Measurements from ENCODE around the gene AKAP6. TPM values are rescaled to one million over a fixed set of nuclear protein-coding genes. Genes with fewer than 3 reads are reported as not detected.

AKAP6 gene
- total RNA-seq, 1 experiment from 2014 or later, result 2.3 TPM

- TF ChIP-seq CTCF (IDR thresholded peaks at IDR 0.05; ENCODE audit: unreplicated experiment), result no peak
- ChIA-PET CTCF (interaction anchor here (0.6 to 2.1 kb wide), 2 partner anchors 14 to 27 kb away, joined by 3 to 8 read pairs; no protein-coding TSS in a partner anchor), POLR2A (no interaction called here)
- H3K36me3 Mint-ChIP-seq (ENCODE audit: insufficient read depth, unreplicated experiment), result no peaks in the 10 kb centered on the region
- H3K27ac Mint-ChIP-seq (ENCODE audit: low read depth, unreplicated experiment), result no peak overlapping the region
- BruUV-seq (replicated peaks), result no TSS peak
- intact Hi-C loops (cut with micrococcal nuclease), result no loop called here
- no peaks in the 10 kb centered on the region for H3K9me3 Mint-ChIP-seq (ENCODE audit: unreplicated experiment)
- H3K4me1 Mint-ChIP-seq (ENCODE audit: insufficient read depth, unreplicated experiment), result no peaks in the 10 kb centered on the region
- no peak for DNase-seq (ENCODE audit: unreplicated experiment)
- no peaks in the 10 kb centered on the region for H3K27me3 Mint-ChIP-seq (ENCODE audit: insufficient read depth, unreplicated experiment)
- H3K4me3 Mint-ChIP-seq (ENCODE audit: unreplicated experiment), result no peak overlapping the region
Observed at GRCh38 chr14:32814721-32815120, 485.6 kb downstream of the AKAP6 start.

GRCh38 chr14:32816588-32816987 lies 487.5 kb downstream of the AKAP6 start:
- Mint-ChIP-seq H3K4me3 (ENCODE audit: unreplicated experiment) (no peak overlapping the region), H3K36me3 (ENCODE audit: insufficient read depth, unreplicated experiment) (no peaks in the 10 kb centered on the region), H3K9me3 (ENCODE audit: unreplicated experiment) (no peaks in the 10 kb centered on the region), H3K27ac (ENCODE audit: low read depth, unreplicated experiment) (no peak overlapping the region), H3K27me3 (ENCODE audit: insufficient read depth, unreplicated experiment) (no peaks in the 10 kb centered on the region), H3K4me1 (ENCODE audit: insufficient read depth, unreplicated experiment) (no peaks in the 10 kb centered on the region)
- no peak for DNase-seq (ENCODE audit: unreplicated experiment)
- ChIA-PET CTCF (no interaction called here), POLR2A (interaction anchor here (0.6 kb wide), 1 partner anchor 13 kb away, joined by 3 read pairs; no protein-coding TSS in a partner anchor)
- intact Hi-C loops (cut with micrococcal nuclease), result no loop called here
- TF ChIP-seq CTCF (IDR thresholded peaks at IDR 0.05; ENCODE audit: unreplicated experiment), result no peak
- BruUV-seq (replicated peaks), result no TSS peak

- no TSS peak for BruUV-seq (replicated peaks)
- Mint-ChIP-seq H3K36me3 (ENCODE audit: insufficient read depth, unreplicated experiment) (no peaks in the 10 kb centered on the region), H3K4me1 (ENCODE audit: insufficient read depth, unreplicated experiment) (no peaks in the 10 kb centered on the region), H3K27me3 (ENCODE audit: insufficient read depth, unreplicated experiment) (no peaks in the 10 kb centered on the region), H3K9me3 (ENCODE audit: unreplicated experiment) (no peaks in the 10 kb centered on the region), H3K4me3 (ENCODE audit: unreplicated experiment) (no peak overlapping the region), H3K27ac (ENCODE audit: low read depth, unreplicated experiment) (no peak overlapping the region)
- ChIA-PET CTCF (no interaction called here), POLR2A (no interaction called here)
- TF ChIP-seq CTCF (IDR thresholded peaks at IDR 0.05; ENCODE audit: unreplicated experiment), result no peak
- intact Hi-C loops (cut with micrococcal nuclease), result no loop called here
- DNase-seq (ENCODE audit: unreplicated experiment), result no peak
Observed at GRCh38 chr14:32817780-32818179, 488.7 kb downstream of the AKAP6 start.

GRCh38 chr14:32818581-32818980 lies 489.5 kb downstream of the AKAP6 start:
- no peak for DNase-seq (ENCODE audit: unreplicated experiment)
- no peak for TF ChIP-seq CTCF (IDR thresholded peaks at IDR 0.05; ENCODE audit: unreplicated experiment)
- intact Hi-C loops (cut with micrococcal nuclease), result no loop called here
- no peaks in the 10 kb centered on the region for H3K9me3 Mint-ChIP-seq (ENCODE audit: unreplicated experiment)
- no peak overlapping the region for H3K27ac Mint-ChIP-seq (ENCODE audit: low read depth, unreplicated experiment)
- no peak overlapping the region for H3K4me3 Mint-ChIP-seq (ENCODE audit: unreplicated experiment)
- no peaks in the 10 kb centered on the region for H3K36me3 Mint-ChIP-seq (ENCODE audit: insufficient read depth, unreplicated experiment)
- H3K27me3 Mint-ChIP-seq (ENCODE audit: insufficient read depth, unreplicated experiment), result no peaks in the 10 kb centered on the region
- no TSS peak for BruUV-seq (replicated peaks)
- ChIA-PET CTCF (interaction anchor here (0.5 to 0.6 kb wide), 2 partner anchors 75 to 1057 kb away, joined by 3 read pairs; no protein-coding TSS in a partner anchor), POLR2A (no interaction called here)
- no peaks in the 10 kb centered on the region for H3K4me1 Mint-ChIP-seq (ENCODE audit: insufficient read depth, unreplicated experiment)
